WERI-Rb-1 (cell line): Measurements from ENCODE around the gene BCL2.

Experiments
- DNase-seq: peaks from one replicate; pipeline ENCODE4 v3.0.0-alpha.2; 2020
- H3K27ac ChIP-seq: fragments of 250-450 bp; sonication (Bioruptor Pico); 2 replicates; pipeline ENCODE4 v1.5.1; 2020; ENCODE audit warnings: mild to moderate bottlenecking, moderate library complexity
- H3K27me3 ChIP-seq: fragments of 250-450 bp; sonication (Bioruptor Pico); 2 replicates; pipeline ENCODE4 v1.5.1; 2021; ENCODE audit warnings: mild to moderate bottlenecking, low read depth, moderate library complexity; ENCODE audit not compliant: insufficient read depth, severe bottlenecking
- H3K36me3 ChIP-seq: fragments of 250-450 bp; sonication (Bioruptor Pico); 2 replicates; pipeline ENCODE4 v1.5.1; 2020; ENCODE audit warnings: mild to moderate bottlenecking, moderate library complexity
- H3K4me3 ChIP-seq: 2 replicates; pipeline ENCODE4 v1.5.1; 2011; ENCODE audit warnings: low read depth, mild to moderate bottlenecking, control low read depth, low read length
- H3K9me3 ChIP-seq: fragments of 250-450 bp; sonication (Bioruptor Pico); 2 replicates; pipeline ENCODE4 v1.5.1; 2021; ENCODE audit warnings: mild to moderate bottlenecking, moderate library complexity; ENCODE audit not compliant: severe bottlenecking
- CTCF ChIP-seq: IDR thresholded peaks from 2 replicates; pipeline ENCODE4 v1.5.1; 2011; ENCODE audit warnings: low read depth, mild to moderate bottlenecking, control low read depth, inconsistent platforms, low read length

BCL2 gene

DNA sequence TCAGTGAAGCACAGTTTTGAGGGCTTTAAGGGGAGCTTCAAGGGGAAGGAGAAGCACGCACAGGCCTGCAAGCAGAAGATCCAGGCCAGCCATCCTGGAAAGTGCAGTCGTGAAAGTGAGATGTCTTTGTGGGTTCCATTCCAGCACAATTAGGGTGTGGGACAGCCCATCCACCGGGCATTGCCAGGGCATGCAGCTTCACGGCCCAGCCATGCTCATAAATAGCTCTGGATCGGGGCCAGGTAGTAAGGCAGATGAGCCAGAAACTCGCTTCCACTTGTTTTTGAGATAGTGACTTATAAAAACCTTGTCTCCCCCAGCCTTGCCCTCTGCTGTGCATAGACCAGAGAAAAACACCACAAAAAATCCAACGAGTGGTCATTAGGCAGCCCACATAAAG lies 26.5 kb upstream of the BCL2 start:
- H3K27ac ChIP-seq: no peak overlapping the region
- no peak for TF ChIP-seq CTCF
- no peak for DNase-seq
- no peak overlapping the region for H3K4me3 ChIP-seq
- no peaks in the 10 kb centered on the region for H3K27me3 ChIP-seq
- no peaks in the 10 kb centered on the region for H3K9me3 ChIP-seq
- H3K36me3 ChIP-seq: peaks cover 89% of the 10 kb centered on the region

DNA sequence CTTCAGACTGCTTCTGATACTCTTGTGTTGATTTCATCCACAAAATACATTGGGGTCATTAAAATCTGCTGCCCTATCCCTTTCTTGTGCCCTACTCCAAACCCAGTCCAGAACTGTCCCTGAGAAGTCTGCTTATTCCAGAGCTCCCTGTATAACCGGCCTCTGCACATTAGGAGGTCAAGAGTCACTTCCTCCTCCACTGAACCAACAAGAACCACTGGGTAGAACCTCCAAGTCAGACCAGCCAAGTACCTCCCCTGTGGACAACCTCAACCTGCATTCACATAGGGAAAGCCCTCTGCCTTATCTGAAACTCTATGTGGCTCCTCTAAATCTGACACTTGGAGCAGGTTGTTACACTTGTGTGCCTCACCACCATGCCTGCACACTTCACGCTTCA lies 25.3 kb upstream of the BCL2 start:
- Histone ChIP-seq H3K27me3 (no peaks in the 10 kb centered on the region), H3K27ac (no peak overlapping the region), H3K36me3 (peaks cover 89% of the 10 kb centered on the region), H3K4me3 (no peak overlapping the region), H3K9me3 (no peaks in the 10 kb centered on the region)
- TF ChIP-seq CTCF: no peak
- DNase-seq: no peak

- DNase-seq: no peak
- TF ChIP-seq CTCF: no peak
- peaks cover 83% of the 10 kb centered on the region for H3K36me3 ChIP-seq
- no peak overlapping the region for H3K27ac ChIP-seq
- no peaks in the 10 kb centered on the region for H3K27me3 ChIP-seq
- H3K9me3 ChIP-seq: no peaks in the 10 kb centered on the region
- H3K4me3 ChIP-seq: no peak overlapping the region
These were observed 24.7 kb upstream of the BCL2 start for GRCh38 chr18:63344263-63344662.

GRCh38 chr18:63342206-63342605 lies 22.6 kb upstream of the BCL2 start:
- peak; percentile 60 for DNase-seq
- no peak overlapping the region for H3K27ac ChIP-seq
- no peaks in the 10 kb centered on the region for H3K9me3 ChIP-seq
- H3K27me3 ChIP-seq: no peaks in the 10 kb centered on the region
- H3K36me3 ChIP-seq: peaks cover 86% of the 10 kb centered on the region
- no peak overlapping the region for H3K4me3 ChIP-seq
- TF ChIP-seq CTCF: peak; percentile 71

GRCh38 chr18:63339920-63340484 lies 20.4 kb upstream of the BCL2 start:
- H3K27me3 ChIP-seq: no peaks in the 10 kb centered on the region
- H3K27ac ChIP-seq: no peak overlapping the region
- DNase-seq: peak; percentile 43
- H3K9me3 ChIP-seq: no peaks in the 10 kb centered on the region
- peaks cover 83% of the 10 kb centered on the region for H3K36me3 ChIP-seq
- no peak overlapping the region for H3K4me3 ChIP-seq
- TF ChIP-seq CTCF: peak; percentile 57
